Stromal cell of bone marrow (primary cell): ENCODE results near the gene LIPM.
A peak's percentile ranks its signal among the peaks of the same experiment; 100 is the strongest.
"Not testable (repeated sequence)": the region's sequence is repeated elsewhere in the genome, so short reads cannot be mapped to it uniquely, and the experiment has no call there.

Experiments
- DNase-seq: peaks from one replicate; pipeline ENCODE4 v3.0.0-alpha.2; 2012; ENCODE audit warnings: low read depth

Gene LIPM

DNA sequence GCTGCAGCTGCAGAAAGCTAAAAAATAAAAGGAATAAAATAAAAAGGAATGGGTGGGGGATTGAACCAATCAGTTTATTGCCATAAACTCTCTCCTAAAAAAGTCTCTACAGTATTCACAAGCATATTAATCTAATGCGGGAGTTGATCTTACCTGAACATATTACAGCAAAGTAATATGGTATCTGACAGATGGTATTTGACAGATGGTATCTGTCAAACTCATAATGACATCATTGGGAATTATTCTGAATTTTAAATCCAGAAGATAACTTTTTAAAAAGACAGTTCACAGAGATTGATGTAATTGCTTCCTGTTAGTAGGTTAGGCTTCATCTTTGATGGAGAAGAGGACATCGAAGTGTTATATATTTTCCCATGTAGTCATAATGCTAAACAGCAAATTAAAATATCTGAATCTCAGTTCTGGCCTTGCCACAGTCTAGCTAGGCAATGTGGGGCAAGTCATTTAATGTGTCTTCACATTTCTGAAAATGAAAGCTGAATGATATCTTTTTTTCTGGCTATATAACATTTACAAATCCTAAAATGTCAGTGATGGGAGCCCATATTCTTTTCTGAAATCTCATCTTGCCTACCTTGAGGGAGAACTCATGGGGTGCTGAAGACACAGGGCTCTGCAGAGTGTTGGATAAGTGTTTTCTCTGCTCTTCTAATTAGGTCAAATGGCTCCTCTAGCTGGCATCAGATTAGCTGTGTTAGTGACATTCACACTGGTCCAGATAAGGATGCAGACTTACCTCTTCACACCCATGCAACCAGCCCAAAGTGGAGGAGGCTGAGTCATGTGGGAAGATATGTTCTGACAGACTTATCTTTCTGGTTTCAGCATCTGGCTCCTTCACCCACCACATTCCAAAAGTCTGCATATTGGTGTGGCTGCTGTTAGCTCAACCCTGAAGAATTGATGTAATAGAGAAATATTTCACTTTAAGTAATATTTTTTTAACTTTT lies 2.1 kb upstream of the LIPM start:
- no peak for DNase-seq

DNA sequence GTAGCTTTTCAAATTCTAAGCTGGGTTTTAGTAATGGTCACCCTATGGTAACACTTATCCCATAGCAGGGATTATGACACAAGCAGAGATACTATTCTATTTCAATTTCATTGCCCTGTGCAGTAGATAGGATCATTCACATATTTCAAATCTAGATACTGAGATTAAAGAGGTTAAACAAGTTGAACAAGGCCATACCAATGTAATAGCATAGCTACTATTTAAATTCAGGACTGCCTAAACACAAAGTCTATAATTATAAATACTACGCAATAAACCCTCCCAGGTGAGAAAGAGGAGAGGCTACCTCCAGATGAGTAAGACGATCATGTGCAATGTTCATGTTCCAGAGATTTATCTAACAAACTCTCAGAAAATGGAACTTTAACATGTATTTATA lies 1.1 kb downstream of the LIPM start:
- DNase-seq: no peak

DNA sequence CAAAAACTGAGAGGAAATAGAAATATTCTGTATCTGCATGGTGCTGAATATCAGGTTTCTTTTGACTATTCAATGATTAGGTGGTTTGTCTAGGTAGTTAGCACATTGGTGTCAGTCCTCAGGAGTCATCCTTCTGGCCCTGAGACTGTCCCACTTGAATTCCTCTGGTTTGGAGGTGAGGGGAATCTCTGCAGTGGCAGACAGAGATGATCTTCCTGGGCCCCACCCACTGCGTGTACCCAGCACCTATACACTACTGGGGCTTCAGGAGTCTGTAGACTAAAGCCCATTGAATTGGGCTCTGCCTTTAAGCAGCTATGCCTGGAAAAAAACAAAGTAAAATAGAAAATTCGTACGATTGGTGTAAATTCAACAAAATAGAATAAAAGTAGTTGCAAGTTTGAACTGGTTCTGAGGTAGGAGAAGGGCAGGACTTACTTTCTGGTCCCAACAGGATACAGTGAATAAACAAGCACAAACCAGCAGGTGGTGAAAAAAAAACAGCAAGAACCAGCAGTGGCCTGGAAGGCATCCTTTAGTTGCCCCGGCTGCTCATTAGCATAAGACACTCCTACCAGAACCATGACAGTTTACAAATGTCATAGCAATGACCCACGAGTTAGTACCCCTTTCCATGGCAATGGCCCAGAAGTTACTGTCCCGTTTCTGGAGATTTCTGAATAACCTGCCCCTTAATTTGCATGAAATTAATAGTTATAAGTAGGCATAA lies 1.7 kb downstream of the LIPM start:
- no peak for DNase-seq

DNA sequence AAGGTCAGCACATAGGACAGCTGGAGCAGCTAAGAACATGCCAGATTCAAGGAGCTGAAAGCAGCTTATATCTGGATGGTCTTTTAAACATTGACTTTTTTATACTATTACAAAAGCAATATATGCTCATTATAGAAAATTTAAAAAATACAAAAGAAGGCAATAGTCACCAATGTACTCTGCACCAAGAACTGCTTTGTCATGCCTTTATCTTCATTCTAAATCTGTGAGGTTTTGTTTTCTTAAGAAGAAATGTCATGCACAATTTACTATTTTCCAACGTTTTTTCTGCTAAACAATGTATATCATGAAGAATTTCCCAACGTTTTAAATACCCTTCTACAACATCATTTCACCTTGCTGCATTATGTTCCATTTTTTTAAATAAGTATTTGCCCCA lies 2.8 kb downstream of the LIPM start:
- DNase-seq: no peak

DNA sequence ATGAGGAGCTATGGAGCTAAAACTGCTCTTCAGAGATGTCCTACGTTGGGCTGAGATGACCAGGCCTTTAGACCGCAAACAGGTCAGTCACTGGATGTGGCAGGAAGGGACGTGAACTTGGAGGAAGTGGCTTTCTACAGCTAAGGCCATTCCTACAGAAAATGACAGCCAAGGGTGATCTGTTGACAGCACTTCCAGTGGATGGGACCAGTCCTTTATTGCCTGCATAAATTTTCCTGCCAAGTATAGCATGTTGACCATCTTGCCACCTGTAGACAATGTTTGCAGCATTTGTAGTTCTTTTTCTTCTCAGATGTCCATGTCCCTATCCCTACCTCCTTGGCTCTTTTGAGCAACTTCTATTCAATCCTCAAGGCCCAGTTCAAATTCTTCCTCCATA lies 3.4 kb downstream of the LIPM start:
- no peak for DNase-seq

DNA sequence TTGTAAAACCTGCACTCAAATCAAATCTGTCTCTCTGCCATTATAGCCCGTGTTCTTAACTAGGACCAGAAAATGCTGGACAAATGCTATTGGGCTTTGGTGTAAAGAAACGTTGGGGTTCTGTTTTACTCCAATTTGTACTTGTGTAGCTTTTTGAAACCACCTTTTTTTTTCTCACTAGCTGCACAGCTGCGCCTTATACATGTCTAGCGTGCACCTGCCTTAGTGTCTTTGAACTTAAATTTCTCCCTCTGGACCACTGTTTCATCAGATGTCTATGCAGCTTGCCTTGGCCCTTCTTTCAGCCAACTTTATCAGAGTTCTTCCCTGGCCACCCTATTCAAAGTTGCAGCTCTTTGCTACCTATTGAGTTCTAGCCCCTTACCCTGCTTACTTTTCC lies 7.1 kb downstream of the LIPM start:
- DNase-seq: no peak

DNA sequence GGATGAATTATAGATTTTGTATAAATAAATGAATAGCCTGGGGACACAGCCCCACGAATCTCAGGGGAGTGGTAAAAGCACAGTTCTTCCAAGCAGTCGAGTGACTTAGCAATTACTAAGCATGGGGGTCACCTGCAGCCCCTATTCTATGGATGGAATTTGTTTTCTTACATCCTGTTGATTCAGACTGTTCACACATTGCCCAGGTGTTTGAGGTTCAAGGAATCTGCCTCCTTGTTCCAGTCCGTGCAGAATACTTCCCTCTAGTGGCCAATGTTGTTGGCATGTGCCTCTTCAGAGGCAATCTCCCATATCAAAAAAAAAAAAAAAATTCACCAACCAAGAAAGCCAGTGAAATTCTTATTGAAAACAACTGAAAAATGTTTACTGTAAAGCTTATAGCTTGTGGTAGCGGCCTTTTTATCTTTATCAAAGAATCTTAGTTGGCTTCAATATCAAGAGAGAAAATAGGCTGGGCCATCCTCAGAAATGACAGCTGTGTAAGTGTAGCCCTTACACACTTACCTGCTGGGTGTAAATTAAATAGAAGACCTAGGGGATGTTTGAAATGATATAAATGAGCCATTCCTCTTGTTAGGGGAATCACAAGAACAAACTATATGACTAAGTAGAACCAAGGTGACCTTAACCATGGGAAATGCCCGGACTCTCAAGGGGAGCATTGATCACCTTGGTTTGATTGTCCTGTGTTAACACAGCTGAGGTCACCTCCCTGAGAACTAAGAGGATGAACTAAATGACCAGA lies 7.8 kb downstream of the LIPM start:
- DNase-seq: no peak

DNA sequence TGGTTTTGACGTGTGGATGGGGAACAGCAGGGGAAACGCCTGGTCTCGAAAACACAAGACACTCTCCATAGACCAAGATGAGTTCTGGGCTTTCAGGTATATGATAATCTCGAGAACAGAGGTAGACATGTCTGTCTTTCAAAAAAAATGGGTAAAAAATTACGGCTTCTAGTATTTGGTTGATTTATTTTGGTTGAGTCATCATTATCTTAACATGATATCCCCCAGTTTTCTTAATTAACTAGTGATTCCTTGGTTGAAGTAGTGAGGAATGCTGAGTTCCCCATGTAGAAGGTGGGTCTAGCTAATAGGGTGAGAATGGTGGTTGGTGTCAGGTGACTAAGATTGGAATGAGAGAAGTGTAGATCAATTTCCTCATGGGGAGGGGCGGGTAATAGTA lies 10.7 kb downstream of the LIPM start:
- no peak for DNase-seq

DNA sequence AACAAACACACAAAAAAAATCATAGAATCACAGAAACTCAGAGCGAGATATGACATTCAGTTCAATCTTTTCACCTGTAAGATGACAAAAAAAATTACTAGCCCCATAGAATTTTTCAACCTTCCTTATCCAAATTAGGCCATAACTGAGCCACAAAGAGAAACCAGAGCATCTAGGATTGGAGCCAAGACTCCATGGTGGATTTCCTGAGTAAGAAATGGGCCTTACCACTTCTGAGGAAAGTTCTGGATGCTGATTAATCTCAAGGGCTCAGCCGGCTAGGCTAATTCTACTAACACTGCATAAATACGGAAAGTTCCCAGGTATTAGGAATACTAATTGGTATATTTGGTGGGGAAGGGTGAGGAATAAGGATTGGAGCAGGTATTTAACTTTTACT lies 16.8 kb downstream of the LIPM start:
- DNase-seq: peak; percentile 58

DNA sequence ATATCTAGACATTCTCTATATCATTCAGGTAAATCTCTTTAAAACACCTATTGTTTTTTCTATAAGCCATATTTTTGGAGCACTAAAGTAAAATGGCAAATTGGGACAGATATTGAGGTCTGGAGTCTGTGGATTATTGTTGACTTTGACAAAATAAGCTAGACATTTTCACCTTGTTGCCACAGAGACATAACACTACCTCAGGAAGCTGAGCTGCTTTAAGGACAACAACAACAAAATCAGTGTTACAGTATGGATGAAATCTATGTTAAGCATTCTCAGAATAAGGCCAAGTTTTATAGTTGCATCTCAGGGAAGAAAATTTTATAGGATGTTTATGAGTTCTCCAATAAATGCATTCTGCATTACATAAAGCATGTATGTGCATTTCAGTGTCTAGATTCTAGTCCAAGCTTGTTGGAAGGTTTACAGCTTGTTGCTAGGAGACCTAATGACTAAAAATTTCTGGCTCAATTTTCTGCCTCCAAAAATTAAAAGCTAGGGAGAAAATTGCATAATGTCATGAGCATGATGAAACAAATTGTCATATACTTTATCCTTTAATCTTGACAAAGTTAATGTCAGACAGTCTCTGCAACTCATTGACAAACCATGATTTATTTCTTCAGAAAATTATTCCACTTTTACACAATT lies 18.3 kb downstream of the LIPM start:
- peak; percentile 88 for DNase-seq

DNA sequence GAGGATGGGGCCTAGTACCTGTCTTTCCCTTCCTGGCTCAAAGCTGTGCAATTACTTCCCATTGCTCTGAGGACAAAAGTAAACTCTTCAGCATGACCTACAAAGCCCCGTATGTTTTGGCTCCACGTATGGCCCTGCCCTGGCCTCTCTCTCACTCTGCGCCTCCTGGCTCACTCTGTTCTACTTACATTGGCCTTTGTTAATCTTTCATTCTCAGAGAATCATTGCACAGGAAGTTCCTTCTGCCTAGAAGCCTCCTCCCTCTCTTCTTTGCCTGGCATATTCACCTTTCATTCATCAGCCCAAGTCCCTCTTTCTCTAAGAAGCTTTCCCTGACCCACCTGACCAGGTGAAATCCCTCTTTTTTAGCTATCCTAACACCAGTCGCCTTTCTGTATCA lies 23.9 kb downstream of the LIPM start:
- no peak for DNase-seq

DNA sequence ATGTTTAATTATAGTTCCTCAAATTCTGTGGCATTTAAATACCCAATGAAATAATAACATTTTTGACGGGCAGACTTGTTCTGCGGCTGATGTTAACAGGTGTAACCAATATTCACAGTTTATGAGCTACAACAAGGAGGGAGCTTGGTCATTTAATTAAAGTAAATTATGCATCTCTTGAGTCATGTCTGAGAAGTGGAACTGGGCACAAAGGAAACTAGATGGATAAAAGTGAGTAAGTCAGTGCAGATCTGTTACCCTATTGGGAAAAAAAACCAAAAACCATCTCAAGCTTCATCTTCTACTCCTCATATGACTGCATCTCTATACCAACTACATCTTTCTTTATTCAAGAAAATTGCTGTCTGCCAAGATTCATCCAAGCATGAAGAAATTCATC lies 25.1 kb downstream of the LIPM start:
- DNase-seq: no peak

DNA sequence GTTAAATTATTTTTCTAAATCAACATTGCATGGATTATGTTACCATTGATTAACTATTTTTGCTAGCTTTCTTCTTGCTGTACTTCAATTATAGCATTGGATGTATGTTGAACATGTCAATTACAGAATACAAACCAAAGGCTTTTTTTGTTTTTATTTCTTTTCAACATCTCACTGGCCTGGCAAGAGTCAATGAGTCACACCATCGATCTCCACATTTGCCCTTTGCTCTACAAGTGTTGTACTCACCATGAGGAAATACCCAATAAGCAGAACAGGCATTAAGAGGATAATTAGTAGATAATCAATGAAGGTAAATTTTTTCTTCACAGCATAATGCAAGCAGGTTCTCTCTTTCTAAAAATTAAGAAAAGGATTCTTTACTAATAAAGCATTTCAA lies 25.8 kb downstream of the LIPM start:
- no peak for DNase-seq

DNA sequence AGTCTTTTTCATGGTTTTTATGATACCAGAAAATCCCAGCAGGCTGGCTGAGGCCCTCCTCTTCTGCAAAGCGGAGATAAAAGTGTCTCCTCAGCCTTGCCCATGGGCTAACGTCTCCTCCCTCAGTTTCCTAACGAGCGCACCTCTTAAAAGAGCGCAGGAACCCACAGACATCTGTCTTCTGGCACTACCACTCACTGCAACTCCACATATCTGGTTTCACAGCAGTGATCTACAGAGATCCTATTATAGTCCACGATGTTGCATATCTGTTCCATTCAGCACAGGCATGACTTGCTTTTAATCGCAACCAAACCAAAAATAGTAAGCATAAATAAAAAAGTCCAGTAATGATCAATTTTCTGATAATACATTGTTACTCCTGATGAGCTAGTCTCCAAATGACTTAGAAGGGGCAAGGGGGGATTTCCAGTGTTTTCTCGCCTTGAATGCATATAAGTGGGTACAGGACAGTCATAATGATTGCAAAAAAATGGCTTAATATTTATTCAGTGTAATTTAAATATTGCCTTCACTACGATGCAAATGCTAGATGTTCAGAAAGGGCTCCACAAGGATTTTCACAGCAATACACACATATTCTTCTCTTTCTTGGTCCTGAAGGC lies 28.2 kb downstream of the LIPM start:
- no peak for DNase-seq

DNA sequence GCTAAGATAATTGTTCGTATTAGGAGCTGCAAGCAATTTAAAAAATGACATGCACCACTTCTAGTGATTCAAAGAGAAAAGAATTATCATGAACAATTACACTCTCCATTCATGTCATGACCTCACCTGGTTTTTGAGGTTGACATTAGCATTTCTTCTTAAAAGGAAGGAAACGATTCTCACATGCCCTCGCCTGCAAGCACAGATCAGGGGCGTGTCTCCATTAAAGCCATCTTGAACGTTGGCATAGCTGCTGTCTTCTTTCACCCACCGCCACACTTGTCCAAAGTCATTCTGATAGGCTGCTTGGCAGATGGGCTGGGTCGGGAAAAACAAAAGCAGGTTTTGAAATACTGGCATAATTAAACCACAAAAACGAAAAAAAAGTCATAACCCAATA lies 29.2 kb downstream of the LIPM start:
- DNase-seq: no peak

DNA sequence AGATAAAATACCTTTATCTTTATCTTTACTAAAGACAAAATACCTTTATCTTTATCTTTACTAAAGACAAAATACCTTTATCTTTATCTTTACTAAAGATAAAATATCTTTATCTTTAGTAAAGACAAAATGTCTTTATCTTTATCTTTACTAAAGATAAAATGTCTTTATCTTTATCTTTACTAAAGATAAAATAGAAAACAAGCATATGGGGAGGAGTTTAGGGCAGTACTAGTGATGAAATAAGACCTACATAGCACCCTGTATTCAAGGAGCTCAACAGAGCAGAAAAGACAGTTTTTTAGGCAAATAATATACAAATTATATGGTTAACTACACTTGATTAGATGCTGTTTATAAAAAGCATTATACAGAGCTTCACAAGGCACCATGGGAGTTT lies 29.8 kb downstream of the LIPM start:
- no peak for DNase-seq

DNA sequence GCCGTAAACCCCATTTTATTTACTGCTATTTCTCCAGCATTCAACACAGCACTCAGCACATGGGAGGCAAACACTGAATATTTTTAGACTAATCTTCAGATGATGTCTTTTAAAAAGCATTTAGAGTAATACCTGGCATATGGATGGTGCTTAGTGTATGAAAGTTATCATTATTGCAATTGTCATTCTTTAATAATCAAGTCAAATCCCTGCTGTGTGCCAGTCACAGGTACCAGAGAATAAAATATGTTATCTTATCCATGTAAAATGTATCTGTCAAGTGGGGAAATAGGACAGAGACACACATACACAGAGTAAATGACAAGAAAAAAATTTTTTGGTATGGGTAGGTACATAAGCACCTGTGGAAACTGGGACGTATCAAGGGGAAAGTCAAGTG lies 30.6 kb downstream of the LIPM start:
- no peak for DNase-seq

DNA sequence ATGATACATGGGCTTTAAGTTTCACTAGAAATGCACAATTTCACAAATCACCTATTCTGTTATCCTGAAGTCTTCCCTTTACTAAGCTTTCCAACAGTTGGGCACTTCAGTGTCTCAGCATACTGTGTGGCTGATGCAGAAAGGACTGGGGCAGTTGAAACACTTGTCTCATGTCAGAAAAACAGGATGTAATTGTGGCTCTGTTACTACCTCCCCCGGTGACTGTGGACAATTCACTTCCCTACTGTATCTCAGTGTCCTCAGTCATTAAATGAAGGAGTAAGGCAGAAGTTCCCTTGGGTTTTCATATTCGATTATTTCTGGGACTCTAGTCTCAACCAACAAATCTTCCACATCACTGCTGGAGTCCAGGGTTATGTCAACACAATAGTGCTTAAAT lies 31.2 kb downstream of the LIPM start:
- DNase-seq: no peak

DNA sequence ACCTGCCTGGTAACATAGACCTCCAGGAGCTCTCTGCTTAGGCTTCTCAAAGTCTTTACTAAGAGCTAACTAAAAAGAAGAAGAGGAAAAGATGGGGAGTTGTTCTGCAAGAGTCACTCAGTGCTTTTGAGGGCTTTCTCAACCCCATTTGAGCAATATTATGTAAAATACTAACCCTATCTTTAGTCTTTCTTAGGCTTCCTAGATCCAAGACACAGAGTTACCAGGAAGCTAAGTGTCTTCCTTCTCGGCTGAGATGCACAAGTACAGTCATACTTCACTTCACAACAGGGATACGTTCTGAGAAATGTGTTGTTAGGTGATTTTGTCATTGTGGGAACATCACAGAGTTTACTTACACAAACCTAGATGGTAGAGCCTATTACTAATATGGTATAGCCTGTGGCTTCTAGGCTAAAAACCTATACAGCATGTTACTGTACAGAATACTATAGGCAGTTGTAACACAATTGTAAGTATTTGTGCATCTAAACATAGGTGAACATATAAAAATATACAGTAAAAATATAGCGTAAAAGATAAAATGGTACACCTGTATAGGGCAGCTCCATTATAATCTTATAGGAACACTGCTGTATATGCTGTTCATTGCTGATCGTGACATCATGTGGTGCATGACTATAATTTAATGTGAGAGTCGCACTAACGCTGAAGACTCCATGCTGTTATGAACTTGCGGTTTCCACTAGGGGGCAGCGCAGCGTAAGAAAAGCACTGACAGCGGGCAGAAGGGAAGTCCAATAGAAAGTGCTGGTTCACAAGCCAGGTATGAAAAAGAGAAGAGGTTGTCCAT lies 32.8 kb downstream of the LIPM start:
- DNase-seq: peak; percentile 77

DNA sequence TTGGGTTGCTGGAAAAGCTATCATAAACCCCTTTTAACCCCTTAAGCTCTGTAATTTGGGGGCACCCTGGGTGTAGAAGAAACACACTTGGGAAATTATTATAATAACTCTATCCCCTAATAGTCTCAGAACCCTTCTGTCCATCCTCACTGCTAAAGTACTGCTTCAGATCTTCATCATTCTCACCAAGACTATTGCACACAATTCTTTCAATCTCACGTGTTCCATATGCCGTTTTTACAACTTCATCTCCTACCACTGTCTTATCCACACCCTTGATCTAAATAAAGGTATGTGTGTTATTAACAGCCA lies 33.3 kb downstream of the LIPM start:
- no peak for DNase-seq

DNA sequence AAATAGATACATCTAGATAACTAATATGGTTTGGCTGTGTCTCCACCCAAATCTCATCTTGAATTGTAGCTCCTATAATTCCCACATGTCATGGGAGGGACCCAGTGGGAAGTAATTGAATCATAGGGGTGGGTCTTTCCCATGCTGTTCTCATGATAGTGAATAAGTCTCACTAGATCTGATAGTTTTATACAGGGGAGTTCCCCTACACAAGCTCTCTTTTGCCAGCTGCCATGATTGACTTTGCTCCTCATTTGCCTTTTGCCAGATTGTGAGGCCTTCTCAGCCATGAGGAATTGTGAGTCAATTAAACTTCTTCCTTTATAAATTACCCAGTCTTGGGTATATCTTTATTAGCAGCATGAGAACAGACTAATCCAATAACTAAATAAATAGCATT lies 35.1 kb downstream of the LIPM start:
- not testable (repeated sequence) for DNase-seq
